Neural crest cell (in vitro differentiated cells): ENCODE measurements around the gene PLCH2. TPM values are rescaled to one million over a fixed set of nuclear protein-coding genes. Genes with fewer than 3 reads are reported as not detected.

Source experiments
- DNase-seq: peaks from one replicate; pipeline ENCODE4 v3.0.0; 2021; ENCODE audit warnings: low read depth, mixed read lengths, low spot score
- H3K27ac Mint-ChIP-seq: one replicate; pipeline ENCODE4 v1.8.0; 2021; ENCODE audit warnings: mild to moderate bottlenecking, mixed read lengths; ENCODE audit not compliant: unreplicated experiment
- H3K27me3 Mint-ChIP-seq: 2 replicates; pipeline ENCODE4 v1.8.0; 2021; ENCODE audit warnings: low read depth, mild to moderate bottlenecking, mixed read lengths
- H3K36me3 Mint-ChIP-seq: 2 replicates; pipeline ENCODE4 v1.8.0; 2021; ENCODE audit warnings: low read depth, mild to moderate bottlenecking, mixed read lengths
- H3K4me1 Mint-ChIP-seq: 2 replicates; pipeline ENCODE4 v1.8.0; 2021; ENCODE audit warnings: mixed read lengths
- H3K4me3 Mint-ChIP-seq: one replicate; pipeline ENCODE4 v1.8.0; 2021; ENCODE audit warnings: mild to moderate bottlenecking, mixed read lengths
- H3K9me3 Mint-ChIP-seq: 2 replicates; pipeline ENCODE4 v1.8.0; 2021; ENCODE audit warnings: mixed read lengths
- total RNA-seq: library from RNA; stranded (reverse); gene quantifications from 2 replicates; pipeline ENCODE4 v1.2.1, GENCODE V29; 2021
- TF ChIP-seq, protein P1 (sequence below): fragments of 200-600 bp; sonication (generic); conservative IDR thresholded peaks from 2 replicates; pipeline ENCODE4 v1.5.0; 2021; ENCODE audit warnings: antibody characterized with exemption, mild to moderate bottlenecking

PLCH2 gene
- total RNA-seq, 1 donor from 2014 or later = 0.37 TPM

DNA sequence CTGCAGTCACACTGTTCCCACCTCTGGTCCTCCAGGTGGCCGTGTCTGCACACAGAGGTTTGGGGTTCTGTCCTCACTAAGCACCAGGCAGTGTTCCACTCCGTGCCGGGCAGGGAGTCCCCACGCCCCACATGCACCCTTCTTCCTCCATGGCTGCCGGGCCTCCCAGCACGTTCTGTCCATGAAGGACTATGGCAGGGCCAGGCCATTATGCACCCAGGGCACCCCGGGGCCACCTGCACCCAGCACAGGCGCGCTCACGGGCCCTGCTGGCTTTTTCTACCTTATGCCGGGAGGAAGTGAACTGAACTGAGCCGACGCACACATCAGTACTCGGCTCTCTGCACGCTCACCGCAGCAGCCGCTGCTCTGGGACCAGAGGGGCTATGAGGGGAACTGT is 40.0 kb downstream of the PLCH2 start:
- H3K4me3 Mint-ChIP-seq = no peak overlapping the region
- DNase-seq = no peak
- H3K36me3 Mint-ChIP-seq = no peaks in the 10 kb centered on the region
- no peaks in the 10 kb centered on the region for H3K9me3 Mint-ChIP-seq
- no peak overlapping the region for H3K27ac Mint-ChIP-seq
- no peaks in the 10 kb centered on the region for H3K27me3 Mint-ChIP-seq
- TF ChIP-seq, protein P1, sequence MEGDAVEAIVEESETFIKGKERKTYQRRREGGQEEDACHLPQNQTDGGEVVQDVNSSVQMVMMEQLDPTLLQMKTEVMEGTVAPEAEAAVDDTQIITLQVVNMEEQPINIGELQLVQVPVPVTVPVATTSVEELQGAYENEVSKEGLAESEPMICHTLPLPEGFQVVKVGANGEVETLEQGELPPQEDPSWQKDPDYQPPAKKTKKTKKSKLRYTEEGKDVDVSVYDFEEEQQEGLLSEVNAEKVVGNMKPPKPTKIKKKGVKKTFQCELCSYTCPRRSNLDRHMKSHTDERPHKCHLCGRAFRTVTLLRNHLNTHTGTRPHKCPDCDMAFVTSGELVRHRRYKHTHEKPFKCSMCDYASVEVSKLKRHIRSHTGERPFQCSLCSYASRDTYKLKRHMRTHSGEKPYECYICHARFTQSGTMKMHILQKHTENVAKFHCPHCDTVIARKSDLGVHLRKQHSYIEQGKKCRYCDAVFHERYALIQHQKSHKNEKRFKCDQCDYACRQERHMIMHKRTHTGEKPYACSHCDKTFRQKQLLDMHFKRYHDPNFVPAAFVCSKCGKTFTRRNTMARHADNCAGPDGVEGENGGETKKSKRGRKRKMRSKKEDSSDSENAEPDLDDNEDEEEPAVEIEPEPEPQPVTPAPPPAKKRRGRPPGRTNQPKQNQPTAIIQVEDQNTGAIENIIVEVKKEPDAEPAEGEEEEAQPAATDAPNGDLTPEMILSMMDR = no peak
- H3K4me1 Mint-ChIP-seq = no peaks in the 10 kb centered on the region

DNA sequence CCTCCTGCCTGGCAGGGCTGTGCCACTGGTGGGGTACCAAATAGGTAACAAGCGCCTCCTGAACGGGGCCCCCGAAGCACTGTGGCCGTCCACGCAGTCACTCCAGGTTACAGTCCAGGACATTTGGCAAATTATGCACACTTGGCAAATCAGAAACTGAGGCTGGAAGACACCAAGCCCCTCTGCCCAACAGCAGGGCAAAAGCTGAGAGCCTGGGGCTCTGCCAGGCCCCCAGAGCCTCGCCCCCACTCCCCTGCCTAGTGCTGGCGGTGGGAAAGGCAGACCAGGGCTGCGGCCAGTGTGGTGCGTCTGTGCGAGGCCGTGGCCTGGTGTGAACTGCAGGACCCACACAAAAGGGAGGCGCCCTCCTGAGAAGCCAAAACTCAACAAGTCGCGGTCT is 40.9 kb downstream of the PLCH2 start:
- no peak overlapping the region for H3K27ac Mint-ChIP-seq
- H3K4me3 Mint-ChIP-seq = no peak overlapping the region
- H3K9me3 Mint-ChIP-seq = no peaks in the 10 kb centered on the region
- H3K36me3 Mint-ChIP-seq = no peaks in the 10 kb centered on the region
- TF ChIP-seq, protein P1 = no peak
- H3K27me3 Mint-ChIP-seq = no peaks in the 10 kb centered on the region
- H3K4me1 Mint-ChIP-seq = no peaks in the 10 kb centered on the region
- no peak for DNase-seq

GRCh38 chr1:2517966-2518365 is 41.9 kb downstream of the PLCH2 start:
- Mint-ChIP-seq H3K36me3 (no peaks in the 10 kb centered on the region), H3K4me3 (no peak overlapping the region), H3K27me3 (no peaks in the 10 kb centered on the region), H3K27ac (no peak overlapping the region), H3K9me3 (no peaks in the 10 kb centered on the region), H3K4me1 (no peaks in the 10 kb centered on the region)
- TF ChIP-seq, protein P1 = no peak
- DNase-seq = no peak

GRCh38 chr1:2518528-2518927 is 42.4 kb downstream of the PLCH2 start:
- Mint-ChIP-seq H3K27ac (no peak overlapping the region), H3K4me3 (no peak overlapping the region), H3K27me3 (no peaks in the 10 kb centered on the region), H3K9me3 (no peaks in the 10 kb centered on the region), H3K4me1 (no peaks in the 10 kb centered on the region), H3K36me3 (no peaks in the 10 kb centered on the region)
- no peak for DNase-seq
- TF ChIP-seq, protein P1 = no peak

GRCh38 chr1:2519029-2519685 is 43.1 kb downstream of the PLCH2 start:
- Mint-ChIP-seq H3K27ac (no peak overlapping the region), H3K9me3 (no peaks in the 10 kb centered on the region), H3K36me3 (no peaks in the 10 kb centered on the region), H3K27me3 (no peaks in the 10 kb centered on the region), H3K4me3 (no peak overlapping the region), H3K4me1 (peaks cover 4% of the 10 kb centered on the region)
- TF ChIP-seq, protein P1 = no peak
- no peak for DNase-seq
